Skeletal muscle cell (primary cell): ENCODE measurements around the gene SUSD3.

Experiments used
- DNase-seq: peaks from one replicate; pipeline ENCODE4 v3.0.0-alpha.2; 2010; ENCODE audit warnings: low read depth
- H3K4me3 ChIP-seq: 2 replicates; pipeline ENCODE4 v1.5.1; 2011; ENCODE audit warnings: low read depth, mild to moderate bottlenecking, control low read depth, low read length, moderate library complexity

Gene SUSD3

GRCh38 chr9:93027750-93028149 lies 30.8 kb upstream of the SUSD3 start:
- no peak overlapping the region for H3K4me3 ChIP-seq
- DNase-seq, result no peak

DNA sequence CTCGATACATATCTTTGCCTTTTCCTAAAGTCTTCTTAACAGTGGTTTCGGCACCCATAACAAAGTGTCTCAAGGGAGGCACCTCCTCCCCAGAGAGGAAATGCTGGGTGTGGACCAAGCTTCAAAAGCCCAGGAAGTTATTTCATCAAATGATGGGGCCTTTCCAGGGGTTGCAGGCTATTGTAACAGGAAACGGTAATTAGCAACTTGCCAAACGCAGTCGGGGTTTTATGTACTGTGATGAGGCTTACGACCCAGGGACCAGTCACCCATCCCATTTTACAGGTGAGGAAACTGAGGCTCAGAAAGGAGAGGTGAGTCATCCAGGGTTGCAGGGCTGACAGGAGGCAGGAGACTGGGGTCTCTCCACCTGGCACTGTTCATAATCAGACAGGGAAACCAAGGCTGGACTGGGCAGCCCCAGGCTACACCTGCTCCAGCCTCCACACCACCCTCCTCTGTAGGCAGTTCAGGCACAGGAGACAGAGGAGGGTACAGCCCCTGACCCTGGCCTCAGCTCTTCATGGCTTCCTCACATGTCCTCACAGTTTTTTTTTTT lies 30.0 kb upstream of the SUSD3 start:
- H3K4me3 ChIP-seq, result no peak overlapping the region
- no peak for DNase-seq

DNA sequence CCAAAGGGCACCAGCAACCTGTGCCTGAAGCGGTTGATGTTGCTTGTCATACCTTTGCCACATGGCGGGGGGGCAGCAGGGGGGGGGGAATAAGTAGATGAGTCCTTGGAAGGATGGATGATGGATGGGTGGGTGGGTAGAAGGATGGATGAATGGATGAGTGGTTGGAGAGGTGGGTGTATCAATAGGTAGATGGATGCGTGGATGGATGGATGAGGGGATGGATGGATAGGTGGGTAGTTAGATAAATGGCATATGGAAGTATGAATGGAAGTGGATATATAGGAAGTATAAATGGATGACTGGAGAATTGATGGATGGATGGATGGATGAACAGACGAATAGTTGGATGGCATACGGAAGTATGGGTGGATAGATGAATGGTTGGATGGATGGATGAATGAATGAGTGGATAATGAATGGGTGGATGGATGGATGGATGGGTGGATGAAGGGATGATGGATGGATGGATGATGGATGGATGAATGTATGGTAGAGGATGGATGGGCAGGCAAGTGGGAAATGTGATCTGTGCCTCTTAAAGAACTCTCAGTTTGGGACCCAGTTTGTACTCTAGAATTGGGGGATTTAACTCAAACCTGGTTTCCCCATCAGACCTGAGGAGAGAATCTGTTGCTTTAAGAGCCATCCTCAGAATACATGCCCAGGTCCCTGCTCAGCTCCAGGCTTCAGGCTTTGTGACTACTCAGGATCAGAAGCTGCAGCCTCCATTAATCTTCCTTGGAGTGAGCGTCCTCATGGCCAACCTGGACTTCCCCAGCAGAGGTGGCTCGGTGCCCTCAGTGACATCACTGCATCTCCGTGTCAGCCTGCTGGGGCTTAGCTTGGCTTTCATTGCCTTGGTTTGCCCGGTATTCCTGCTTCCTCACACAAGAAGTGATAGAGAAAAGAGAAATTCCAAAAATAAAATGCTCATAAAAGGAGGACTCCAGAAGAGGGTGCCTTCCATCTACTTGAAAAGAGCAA lies 27.6 kb upstream of the SUSD3 start:
- no peak overlapping the region for H3K4me3 ChIP-seq
- DNase-seq, result no peak

DNA sequence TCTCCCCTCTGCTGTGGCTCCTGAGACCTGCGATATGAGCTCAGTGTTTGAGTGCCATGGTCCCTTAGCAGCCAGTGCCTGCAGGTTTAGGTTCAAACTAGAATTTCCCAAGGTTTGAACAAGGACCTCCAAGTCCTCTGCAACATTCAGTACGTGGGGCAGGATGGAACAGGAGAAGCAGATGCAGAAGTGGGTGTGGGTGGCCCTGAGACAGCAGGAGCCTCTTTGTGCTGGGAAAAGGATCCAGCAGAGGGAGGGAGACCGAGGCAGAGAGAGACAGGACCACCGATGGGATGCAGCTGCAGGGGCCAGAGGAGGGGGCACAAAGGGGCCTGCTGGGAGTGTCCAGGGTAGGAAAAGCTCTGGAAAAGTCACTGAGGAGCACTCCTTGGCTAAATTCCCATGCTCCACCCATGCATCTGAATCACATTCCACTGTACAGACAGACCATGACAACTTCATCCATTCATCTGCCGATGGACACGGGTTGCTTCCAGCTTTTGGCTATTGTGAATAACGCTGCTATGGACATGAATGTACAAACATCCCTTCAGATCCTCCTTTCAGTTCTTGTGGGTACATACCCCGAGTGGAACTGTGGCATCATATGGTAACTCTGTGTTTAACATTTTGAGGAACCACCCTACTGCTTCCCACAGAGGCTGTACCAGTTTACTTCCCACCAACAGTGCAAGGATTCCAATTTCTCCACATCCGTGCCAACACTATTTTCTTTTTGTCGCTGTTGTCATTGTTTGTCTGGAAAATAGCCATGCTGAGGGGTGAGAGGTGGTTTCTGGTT lies 26.7 kb upstream of the SUSD3 start:
- DNase-seq, result no peak
- H3K4me3 ChIP-seq, result no peak overlapping the region

GRCh38 chr9:93032545-93032944 lies 26.0 kb upstream of the SUSD3 start:
- H3K4me3 ChIP-seq, result no peak overlapping the region
- no peak for DNase-seq

- no peak overlapping the region for H3K4me3 ChIP-seq
- DNase-seq, result peak; percentile 11
These were observed 25.0 kb upstream of the SUSD3 start for GRCh38 chr9:93033531-93033930.

GRCh38 chr9:93035106-93035660 lies 23.3 kb upstream of the SUSD3 start:
- no peak overlapping the region for H3K4me3 ChIP-seq
- DNase-seq, result no peak

- no peak overlapping the region for H3K4me3 ChIP-seq
- no peak for DNase-seq
These were observed 22.6 kb upstream of the SUSD3 start for GRCh38 chr9:93035821-93036351.

DNA sequence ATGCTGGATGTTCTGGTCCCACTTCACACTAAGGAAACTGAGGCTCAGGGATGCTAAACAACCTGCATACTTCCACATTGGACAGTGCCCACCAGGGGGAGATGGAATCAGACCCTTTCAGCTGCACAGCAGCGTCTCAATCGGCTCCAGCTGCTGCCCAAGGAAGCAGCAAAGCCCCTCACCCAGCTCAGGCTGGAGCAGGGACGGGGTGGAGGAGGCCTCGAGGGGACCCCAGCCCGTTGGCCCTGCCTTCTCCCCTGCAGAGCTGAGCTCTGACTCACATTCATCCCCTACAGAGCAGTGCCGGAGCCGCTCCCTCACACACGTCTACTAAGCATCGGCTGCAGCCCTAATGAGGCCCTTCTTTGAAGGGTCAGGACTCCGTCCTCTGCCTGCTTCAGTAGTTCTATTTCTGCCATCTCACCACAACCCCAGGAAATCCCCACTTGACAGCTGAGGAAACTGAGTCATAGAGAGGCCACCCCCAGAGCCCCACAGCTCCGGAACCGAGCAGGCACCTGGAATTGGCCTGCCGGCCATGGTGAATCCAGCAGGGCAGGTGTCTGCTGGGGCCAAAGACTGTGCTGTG lies 21.5 kb upstream of the SUSD3 start:
- H3K4me3 ChIP-seq, result no peak overlapping the region
- DNase-seq, result no peak

GRCh38 chr9:93037476-93037971 lies 21.0 kb upstream of the SUSD3 start:
- H3K4me3 ChIP-seq, result no peak overlapping the region
- DNase-seq, result no peak

DNA sequence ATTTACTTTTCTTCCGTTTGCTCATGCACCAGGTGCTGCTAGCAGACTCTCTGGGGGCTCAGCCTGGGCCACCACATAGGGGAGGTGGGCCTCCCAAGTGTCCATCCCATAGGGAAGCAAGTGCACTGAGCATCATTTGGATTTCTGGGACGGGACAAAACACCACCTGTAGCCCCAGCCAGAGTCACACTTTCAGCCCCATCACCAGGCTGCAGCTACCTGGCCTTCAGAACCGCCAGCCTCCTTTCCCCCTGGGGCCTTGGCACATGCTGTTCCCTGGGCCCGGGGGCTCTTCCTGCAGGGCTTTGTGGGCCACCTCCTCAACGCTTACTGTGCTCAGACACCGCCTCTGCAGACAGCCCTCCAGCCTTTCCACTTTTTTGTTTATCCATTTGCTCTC lies 19.6 kb upstream of the SUSD3 start:
- no peak for DNase-seq
- no peak overlapping the region for H3K4me3 ChIP-seq

DNA sequence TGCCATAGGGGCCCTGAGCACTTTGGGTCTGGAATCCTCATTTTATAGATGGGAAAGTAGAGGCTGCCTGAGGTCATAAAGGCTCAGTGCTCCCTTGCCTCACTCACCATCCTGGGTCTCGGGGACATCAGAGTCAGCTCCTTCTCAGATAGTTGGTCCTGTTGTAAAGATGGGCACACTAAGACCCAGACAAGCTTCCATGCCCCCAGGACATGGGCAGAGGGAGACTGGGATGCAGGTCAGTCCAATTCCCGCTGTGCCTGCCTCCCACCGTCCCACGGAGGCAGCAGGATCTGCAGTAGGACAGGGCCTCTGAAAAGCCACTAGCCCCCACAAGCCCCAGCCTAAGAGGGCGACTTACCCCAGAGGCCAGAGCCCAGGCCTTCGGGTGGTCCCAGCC lies 19.0 kb upstream of the SUSD3 start:
- no peak for DNase-seq
- no peak overlapping the region for H3K4me3 ChIP-seq

DNA sequence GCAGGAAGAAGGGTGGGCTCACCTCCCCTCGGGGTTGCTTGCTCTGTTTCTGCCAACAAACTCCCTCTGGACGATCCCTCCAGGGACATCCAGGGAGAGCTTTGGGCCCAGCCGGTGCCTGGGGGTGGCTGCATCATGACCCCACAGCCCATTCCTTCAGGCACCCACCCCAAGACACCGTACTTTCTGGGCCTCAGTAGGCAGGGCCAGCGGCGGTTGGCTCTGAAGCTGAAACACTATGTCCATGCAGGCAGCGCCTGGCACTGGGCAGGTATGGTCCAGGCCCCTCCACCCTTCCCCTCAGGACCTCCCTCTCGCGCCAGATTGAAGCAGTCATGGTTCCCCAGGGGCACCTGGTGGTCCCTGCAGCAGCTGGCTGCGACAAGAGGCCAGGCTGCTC lies 18.5 kb upstream of the SUSD3 start:
- H3K4me3 ChIP-seq, result no peak overlapping the region
- no peak for DNase-seq

GRCh38 chr9:93040409-93040808 lies 18.1 kb upstream of the SUSD3 start:
- DNase-seq, result no peak
- no peak overlapping the region for H3K4me3 ChIP-seq

GRCh38 chr9:93041108-93041802 lies 17.2 kb upstream of the SUSD3 start:
- no peak for DNase-seq
- H3K4me3 ChIP-seq, result no peak overlapping the region

- DNase-seq, result no peak
- no peak overlapping the region for H3K4me3 ChIP-seq
These were observed 15.4 kb upstream of the SUSD3 start for GRCh38 chr9:93043122-93043521.

GRCh38 chr9:93045521-93045920 lies 13.0 kb upstream of the SUSD3 start:
- DNase-seq, result no peak
- H3K4me3 ChIP-seq, result no peak overlapping the region

DNA sequence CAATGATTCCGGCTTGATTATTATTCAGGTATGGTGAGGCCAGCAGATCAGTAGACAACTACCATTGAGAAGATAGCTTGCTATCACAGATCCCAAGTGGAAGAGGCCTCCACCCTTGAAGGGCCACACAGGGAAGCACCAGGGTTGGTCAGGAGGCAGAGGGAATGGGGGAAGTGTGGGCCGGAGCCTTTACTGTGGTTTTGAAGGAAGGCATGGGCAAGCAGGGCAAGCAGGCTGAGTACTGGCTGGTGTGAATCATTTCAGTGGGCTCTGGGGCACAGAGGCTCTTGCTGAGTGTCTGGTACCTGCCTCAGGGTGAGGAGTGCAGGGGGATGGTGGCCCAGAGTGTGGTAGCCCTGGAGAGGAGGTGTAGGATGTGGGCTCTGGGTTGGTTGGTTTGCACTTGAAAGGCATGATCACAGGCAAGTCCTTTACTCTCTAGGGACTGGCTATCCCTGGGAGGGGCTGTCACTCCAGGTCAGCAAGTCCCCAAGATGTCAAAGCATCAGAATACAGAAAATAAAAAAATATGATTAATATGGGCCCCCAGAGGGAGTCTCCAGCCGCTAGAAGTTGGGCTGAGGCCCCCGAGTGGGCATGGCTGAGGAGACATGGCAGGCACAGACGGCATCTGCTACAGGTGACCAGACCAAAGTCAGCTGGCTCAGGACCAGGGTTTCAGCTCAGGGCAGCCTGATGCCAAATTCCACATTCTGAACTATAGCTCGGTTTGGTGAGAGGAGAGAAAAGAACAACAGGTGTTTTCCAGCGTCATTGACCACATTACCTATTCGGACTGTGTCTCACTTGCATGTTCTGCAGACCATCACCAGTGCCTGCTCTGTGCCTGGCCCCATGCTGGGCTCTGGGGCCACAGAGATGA lies 9.7 kb upstream of the SUSD3 start:
- DNase-seq, result no peak
- H3K4me3 ChIP-seq, result no peak overlapping the region
